Measurements from ENCODE around the gene ARGLU1. TPM values are rescaled to one million over a fixed set of nuclear protein-coding genes. Genes with fewer than 3 reads are reported as not detected.

Gene ARGLU1
- total RNA-seq, 1 experiment from 2014 or later = 137 TPM

GRCh38 chr13:106517109-106517847, 50.7 kb downstream of the ARGLU1 start:
- intact Hi-C loops (cut with micrococcal nuclease; ENCODE audit: unreplicated experiment) = no loop called here
- Histone ChIP-seq H3K4me3 (ENCODE audit: low read depth, low read length) (no peak overlapping the region), H3K9me3 (no peaks in the 10 kb centered on the region), H3K36me3 (ENCODE audit: control insufficient read depth, insufficient read depth, low read length) (no peaks in the 10 kb centered on the region), H3K27me3 (replicated peaks; ENCODE audit: control insufficient read depth, insufficient read depth, low read length) (no peaks in the 10 kb centered on the region), H3K4me1 (peaks cover 19% of the 10 kb centered on the region)
- Mint-ChIP-seq H3K27ac (ENCODE audit: unreplicated experiment) (no peak overlapping the region), H3K36me3 (ENCODE audit: insufficient read depth, unreplicated experiment) (peaks cover 73% of the 10 kb centered on the region), H3K4me1 (ENCODE audit: low read depth, unreplicated experiment) (peaks cover 31% of the 10 kb centered on the region), H3K27me3 (ENCODE audit: insufficient read depth, unreplicated experiment) (no peaks in the 10 kb centered on the region), H3K4me3 (ENCODE audit: unreplicated experiment) (no peak overlapping the region), H3K9me3 (ENCODE audit: unreplicated experiment) (no peaks in the 10 kb centered on the region)
- DNase-seq = no peak
- POLR2A ChIA-PET = no interaction called here
- TF ChIP-seq CTCF (IDR thresholded peaks at IDR 0.05; ENCODE audit: insufficient read depth in 1 of 2, low read depth in 1 of 2, low read length in 1 of 2, severe bottlenecking in 1 of 2, unreplicated experiment in 1 of 2) = no peak
- no TSS peak for BruUV-seq (replicated peaks)
- CTCF ChIA-PET = no interaction called here

GRCh38 chr13:106515635-106516254, 52.2 kb downstream of the ARGLU1 start:
- Mint-ChIP-seq H3K4me3 (ENCODE audit: unreplicated experiment) (no peak overlapping the region), H3K4me1 (ENCODE audit: low read depth, unreplicated experiment) (peaks cover 23% of the 10 kb centered on the region), H3K9me3 (ENCODE audit: unreplicated experiment) (no peaks in the 10 kb centered on the region), H3K36me3 (ENCODE audit: insufficient read depth, unreplicated experiment) (peaks cover 75% of the 10 kb centered on the region), H3K27me3 (ENCODE audit: insufficient read depth, unreplicated experiment) (no peaks in the 10 kb centered on the region), H3K27ac (ENCODE audit: unreplicated experiment) (no peak overlapping the region)
- Histone ChIP-seq H3K4me3 (ENCODE audit: low read depth, low read length) (no peak overlapping the region), H3K36me3 (ENCODE audit: control insufficient read depth, insufficient read depth, low read length) (no peaks in the 10 kb centered on the region; the same call in 1 of the 2 replicates), H3K4me1 (0 out of 2 replicates have a peak, but pooled peaks cover 9% of the 10 kb centered on the region), H3K9me3 (no peaks in the 10 kb centered on the region), H3K27me3 (replicated peaks; ENCODE audit: control insufficient read depth, insufficient read depth, low read length) (no peaks in the 10 kb centered on the region)
- no peak for TF ChIP-seq CTCF (IDR thresholded peaks at IDR 0.05; ENCODE audit: insufficient read depth in 1 of 2, low read depth in 1 of 2, low read length in 1 of 2, severe bottlenecking in 1 of 2, unreplicated experiment in 1 of 2)
- no TSS peak for BruUV-seq (replicated peaks)
- CTCF ChIA-PET = no interaction called here
- intact Hi-C loops (cut with micrococcal nuclease; ENCODE audit: unreplicated experiment) = no loop called here
- POLR2A ChIA-PET = no interaction called here
- no peak for DNase-seq

GRCh38 chr13:106514928-106515634, 52.9 kb downstream of the ARGLU1 start:
- no peaks in the 10 kb centered on the region for H3K9me3 ChIP-seq
- H3K36me3 ChIP-seq (ENCODE audit: control insufficient read depth, insufficient read depth, low read length) = no peaks in the 10 kb centered on the region; the same call in none of the 2 replicates
- H3K4me3 Mint-ChIP-seq (ENCODE audit: unreplicated experiment) = no peak overlapping the region
- intact Hi-C loops (cut with micrococcal nuclease; ENCODE audit: unreplicated experiment) = no loop called here
- no peak overlapping the region for H3K4me3 ChIP-seq (ENCODE audit: low read depth, low read length)
- no peak for DNase-seq
- no peak for TF ChIP-seq CTCF (IDR thresholded peaks at IDR 0.05; ENCODE audit: insufficient read depth in 1 of 2, low read depth in 1 of 2, low read length in 1 of 2, severe bottlenecking in 1 of 2, unreplicated experiment in 1 of 2)
- H3K27me3 ChIP-seq (replicated peaks; ENCODE audit: control insufficient read depth, insufficient read depth, low read length) = no peaks in the 10 kb centered on the region
- H3K36me3 Mint-ChIP-seq (ENCODE audit: insufficient read depth, unreplicated experiment) = peaks cover 76% of the 10 kb centered on the region
- ChIA-PET CTCF (no interaction called here), POLR2A (no interaction called here)
- H3K4me1 ChIP-seq = 0 out of 2 replicates have a peak, but pooled peaks cover 8% of the 10 kb centered on the region
- H3K27ac Mint-ChIP-seq (ENCODE audit: unreplicated experiment) = peak overlapping the region; percentile 2
- H3K4me1 Mint-ChIP-seq (ENCODE audit: low read depth, unreplicated experiment) = peaks cover 18% of the 10 kb centered on the region
- no peaks in the 10 kb centered on the region for H3K9me3 Mint-ChIP-seq (ENCODE audit: unreplicated experiment)
- H3K27me3 Mint-ChIP-seq (ENCODE audit: insufficient read depth, unreplicated experiment) = no peaks in the 10 kb centered on the region
- BruUV-seq (replicated peaks) = no TSS peak

All from Caco-2 (cell line).